Medulla oblongata (tissue), 1 donor: ENCODE results near the gene KCNQ5.

Experiments
- DNase-seq: peaks from one replicate; pipeline ENCODE4 v3.0.0-alpha.2; 2015; ENCODE audit errors: extremely low spot score

KCNQ5 gene

GRCh38 chr6:72742001-72742673 is 120.3 kb downstream of the KCNQ5 start:
- no peak for DNase-seq

DNA sequence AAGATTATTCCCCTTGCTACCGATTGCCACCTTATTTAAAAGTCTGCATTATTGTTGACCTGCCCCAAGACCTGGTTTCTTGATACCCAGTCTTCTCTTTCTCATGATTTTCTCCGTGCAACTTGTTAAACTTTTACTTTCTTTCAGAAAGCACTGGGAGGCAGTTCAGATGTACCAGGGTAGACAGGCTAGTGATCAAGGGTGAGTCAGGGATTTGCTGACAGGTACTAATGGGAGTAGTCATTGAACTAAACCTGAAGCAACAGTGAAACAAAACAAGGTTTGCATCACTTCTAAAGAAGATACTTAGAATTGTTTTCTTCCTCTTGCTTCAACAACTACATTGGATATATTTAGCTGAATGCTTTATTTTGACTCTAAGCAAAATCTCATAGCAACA is 124.4 kb downstream of the KCNQ5 start:
- DNase-seq, result no peak

DNA sequence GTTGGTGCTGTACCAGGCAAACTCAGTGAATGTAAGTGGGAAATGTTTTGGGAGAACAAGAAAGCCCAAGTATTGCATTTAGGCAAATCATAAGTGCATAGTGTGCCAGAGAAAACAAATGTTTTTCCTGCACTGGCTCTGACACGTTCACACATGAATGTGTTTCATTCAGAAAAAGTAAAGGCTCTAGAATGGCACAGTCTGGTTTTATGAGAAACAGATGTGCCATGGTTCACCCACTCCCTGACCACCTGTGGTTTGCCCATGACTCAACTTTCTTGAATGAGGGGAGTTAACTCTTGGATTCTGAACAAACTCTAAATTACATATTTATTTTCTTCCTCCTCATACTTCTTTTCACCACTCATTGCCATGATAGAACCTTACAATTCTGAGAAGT is 126.9 kb downstream of the KCNQ5 start:
- no peak for DNase-seq

DNA sequence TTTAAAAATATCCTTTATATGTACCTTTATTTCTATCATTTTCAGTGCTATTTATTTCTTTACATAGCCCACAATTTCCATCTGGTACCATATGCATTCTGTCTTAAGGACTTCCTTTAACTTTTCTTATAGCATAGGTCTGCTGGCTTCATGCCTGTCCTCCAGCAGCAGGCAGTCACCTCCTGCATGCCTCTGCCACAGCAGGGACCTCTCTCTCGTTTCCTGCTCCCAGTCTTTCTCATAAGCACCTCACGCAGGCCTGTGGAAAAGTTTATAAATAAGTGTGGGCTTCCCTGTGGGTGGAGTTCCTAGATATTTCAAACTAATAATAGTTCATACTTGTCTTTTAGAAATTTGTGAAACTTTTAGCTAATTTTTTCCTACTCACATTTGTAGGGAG is 133.9 kb downstream of the KCNQ5 start:
- no peak for DNase-seq

GRCh38 chr6:72757048-72757447 is 135.2 kb downstream of the KCNQ5 start:
- DNase-seq, result no peak

DNA sequence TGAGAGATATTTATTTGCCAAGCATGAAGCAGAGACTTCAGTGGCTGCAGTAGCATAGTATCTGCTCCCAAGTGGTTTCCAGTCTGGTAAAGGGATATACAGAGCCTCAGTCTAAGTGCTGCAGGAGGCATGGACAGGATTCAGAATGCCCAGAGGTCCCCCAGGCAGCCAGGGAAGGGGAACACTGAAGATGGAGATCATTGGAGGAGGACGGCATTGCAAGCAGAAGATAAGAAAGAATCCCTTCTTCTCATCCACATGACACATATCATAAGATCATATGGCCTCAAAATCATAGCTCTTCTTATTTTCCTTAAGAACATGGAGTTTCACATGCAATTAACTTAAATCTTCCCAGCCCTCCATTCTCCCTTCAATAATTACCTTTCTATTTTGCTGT is 136.1 kb downstream of the KCNQ5 start:
- DNase-seq, result no peak

DNA sequence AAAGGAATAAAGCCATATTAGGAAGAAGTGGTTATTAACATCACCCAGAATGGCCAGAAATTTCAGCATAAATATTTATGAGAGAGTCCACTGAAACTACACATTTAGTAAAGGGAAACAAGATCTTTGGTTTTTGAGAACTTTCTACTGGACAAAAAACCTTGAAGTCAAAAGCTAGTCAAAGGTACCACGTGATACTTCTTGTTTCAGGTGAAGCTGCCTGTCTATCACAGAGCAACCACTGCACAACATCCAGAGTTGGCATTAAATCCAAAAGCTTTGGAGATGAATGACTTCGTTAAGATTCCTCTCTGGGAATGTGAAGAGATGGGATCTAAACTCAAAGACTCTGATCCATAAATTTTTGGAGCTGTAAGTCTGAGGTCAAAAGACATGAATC is 137.0 kb downstream of the KCNQ5 start:
- DNase-seq, result no peak

DNA sequence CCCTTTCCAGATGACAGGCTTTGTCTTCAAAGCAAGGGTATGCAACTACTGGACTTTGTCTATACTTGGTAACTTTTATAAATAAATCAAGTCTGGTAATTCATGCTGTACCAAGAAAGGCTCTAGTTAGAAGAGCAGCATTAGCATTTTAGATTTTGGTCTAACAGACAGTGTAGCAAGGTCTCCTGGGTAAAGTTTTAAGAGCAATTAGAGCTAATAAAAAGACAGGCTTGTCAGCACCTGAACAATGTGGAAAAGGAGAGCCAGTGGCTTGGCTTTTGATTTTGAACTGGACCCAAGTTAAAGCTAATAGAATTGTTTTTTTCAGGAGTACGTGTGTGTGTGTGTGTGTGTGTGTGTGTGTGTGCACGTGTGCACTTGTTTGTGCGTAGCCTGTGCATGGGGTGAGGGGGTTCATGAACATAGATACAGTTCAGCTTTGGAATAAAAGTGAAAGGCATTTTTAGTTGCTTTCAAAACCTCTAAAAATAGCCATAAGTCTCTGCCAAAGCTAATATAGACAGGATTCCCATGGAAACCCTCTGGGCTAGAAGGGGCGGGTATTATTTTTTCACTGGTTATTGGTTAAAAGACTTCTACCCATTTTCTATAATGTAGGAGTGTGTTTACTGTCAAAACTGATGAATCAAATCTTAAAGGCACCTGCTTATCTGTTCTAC is 138.4 kb downstream of the KCNQ5 start:
- no peak for DNase-seq

DNA sequence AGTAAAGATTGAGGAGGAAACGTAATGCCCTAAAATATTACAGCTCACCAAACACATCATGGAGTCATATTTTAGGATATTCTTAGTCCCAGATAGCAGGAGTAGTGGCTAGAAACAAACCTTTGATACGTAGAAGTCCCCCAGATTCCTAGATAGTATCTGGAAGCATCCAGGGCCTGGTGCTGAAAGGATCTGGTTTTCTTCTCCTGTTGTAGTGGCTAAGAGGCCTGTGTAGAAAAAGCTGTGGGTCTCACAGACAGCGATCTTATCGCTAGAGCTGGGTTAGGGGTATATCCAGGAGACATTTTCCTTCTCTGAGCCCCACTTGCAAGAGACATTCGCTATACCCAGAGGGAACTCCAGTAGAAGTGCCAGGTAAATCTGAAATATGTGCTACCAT is 139.9 kb downstream of the KCNQ5 start:
- no peak for DNase-seq

- DNase-seq, result no peak
Observed at GRCh38 chr6:72769459-72770125, 147.7 kb downstream of the KCNQ5 start.

DNA sequence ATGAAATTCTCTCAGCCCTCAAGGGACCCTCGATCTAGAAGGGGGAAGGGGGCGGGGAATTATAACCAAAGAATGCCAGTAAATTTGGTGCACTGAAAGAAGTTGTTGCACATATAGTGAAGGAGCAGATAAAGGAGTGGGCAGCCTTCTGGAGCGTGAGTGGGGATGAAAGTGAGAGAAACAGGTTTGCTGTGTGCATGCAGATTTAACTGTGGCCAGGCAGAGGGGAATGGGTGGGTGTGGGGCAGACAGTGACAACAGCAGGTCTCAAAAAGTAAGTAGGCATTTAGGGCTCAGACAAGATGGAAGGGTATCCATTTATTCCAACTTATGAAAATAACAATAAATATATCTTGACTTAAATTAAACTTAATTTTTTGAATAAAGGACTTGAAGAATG is 149.1 kb downstream of the KCNQ5 start:
- DNase-seq, result no peak

GRCh38 chr6:72776456-72776855 is 154.6 kb downstream of the KCNQ5 start:
- no peak for DNase-seq

DNA sequence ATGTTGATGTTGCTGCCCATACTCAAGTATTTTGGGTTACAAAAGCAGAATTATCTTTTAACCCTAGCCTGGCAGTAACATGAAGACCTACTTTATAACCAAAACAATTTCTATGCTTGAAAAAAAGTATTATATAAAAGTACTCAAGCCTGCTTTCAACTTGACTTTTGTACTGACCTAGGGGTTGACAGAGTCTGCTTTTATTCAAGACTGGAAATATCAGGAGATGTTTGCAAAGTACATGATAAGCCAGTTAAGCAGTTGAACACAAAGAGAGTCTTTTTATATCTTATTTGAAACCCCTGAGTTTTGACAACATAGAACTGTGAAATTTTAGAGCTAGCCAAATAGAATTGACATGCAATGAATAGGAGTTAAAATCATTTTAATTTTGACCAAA is 159.8 kb downstream of the KCNQ5 start:
- DNase-seq, result no peak

DNA sequence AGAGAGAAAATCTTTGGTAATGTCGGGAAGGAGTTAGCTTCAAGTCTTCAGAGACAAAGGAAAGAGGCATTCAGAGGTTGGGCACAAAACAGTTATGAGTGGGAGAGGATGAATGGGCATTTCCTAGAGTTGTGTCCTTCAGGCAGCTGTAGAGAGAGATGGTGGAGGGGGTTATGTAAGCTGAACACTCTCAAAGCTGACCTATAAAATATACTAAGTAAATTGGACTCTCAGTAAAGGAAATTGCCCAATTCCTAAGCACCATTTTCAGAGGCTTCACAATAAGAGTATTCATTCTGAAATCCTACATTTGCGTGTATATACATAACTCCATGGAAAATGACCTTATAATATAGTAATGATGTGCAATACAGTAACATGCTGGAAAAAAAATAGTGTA is 161.2 kb downstream of the KCNQ5 start:
- DNase-seq, result no peak

GRCh38 chr6:72783666-72784065 is 161.8 kb downstream of the KCNQ5 start:
- DNase-seq, result no peak

- no peak for DNase-seq
Observed at GRCh38 chr6:72784071-72784470, 162.2 kb downstream of the KCNQ5 start.

- DNase-seq, result no peak
Observed at GRCh38 chr6:72784581-72784980, 162.7 kb downstream of the KCNQ5 start.

DNA sequence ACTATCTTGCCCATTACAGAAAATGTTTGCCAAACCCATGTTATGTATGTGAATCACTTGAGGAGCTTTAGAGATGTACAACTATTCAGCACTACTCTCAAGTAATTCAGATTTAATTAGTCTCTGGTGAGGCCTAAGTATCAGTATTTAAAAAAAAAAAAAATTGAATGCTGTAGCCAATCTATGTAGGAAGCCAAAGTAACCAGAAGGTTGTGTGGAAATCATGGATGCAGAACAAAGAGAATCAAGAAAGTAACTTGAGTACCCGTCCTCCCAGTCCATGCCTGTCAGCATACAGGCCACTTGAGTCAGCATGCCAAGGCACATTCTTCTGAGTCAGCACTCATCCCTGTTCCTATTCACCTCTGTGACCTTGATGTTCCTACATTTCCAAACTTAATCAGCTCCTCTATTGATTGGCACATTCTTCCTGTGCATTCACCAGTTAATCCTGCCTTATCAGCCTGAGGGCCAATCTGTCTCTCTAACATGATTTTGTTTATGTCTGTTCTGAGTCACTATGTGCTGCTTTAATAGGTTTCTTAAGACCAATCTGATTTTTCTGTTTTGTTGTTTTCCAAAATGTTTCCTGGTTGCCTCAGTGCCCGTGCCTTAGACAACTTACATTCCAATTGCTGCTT is 165.6 kb downstream of the KCNQ5 start:
- no peak for DNase-seq

DNA sequence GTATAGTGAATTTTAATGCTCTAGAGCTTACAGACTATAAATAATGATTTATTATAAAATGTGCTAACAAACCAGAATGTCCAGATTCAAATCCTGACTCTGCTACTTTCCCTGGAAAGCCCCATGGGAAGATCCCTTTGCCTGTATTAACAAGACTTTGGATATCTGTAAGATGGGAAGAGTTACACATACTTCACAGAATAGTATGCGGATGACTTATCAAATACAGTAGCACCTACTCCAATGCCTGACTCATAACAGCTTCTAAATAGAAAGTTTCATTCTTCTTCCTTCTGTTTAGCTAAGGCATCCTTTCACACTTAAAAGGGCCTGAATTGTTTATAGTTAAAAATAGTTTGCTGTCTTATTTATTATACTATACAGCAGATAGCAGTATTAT is 166.3 kb downstream of the KCNQ5 start:
- DNase-seq, result no peak

GRCh38 chr6:72789145-72789544 is 167.3 kb downstream of the KCNQ5 start:
- no peak for DNase-seq

- no peak for DNase-seq
Observed at GRCh38 chr6:72792692-72793091, 170.8 kb downstream of the KCNQ5 start.

DNA sequence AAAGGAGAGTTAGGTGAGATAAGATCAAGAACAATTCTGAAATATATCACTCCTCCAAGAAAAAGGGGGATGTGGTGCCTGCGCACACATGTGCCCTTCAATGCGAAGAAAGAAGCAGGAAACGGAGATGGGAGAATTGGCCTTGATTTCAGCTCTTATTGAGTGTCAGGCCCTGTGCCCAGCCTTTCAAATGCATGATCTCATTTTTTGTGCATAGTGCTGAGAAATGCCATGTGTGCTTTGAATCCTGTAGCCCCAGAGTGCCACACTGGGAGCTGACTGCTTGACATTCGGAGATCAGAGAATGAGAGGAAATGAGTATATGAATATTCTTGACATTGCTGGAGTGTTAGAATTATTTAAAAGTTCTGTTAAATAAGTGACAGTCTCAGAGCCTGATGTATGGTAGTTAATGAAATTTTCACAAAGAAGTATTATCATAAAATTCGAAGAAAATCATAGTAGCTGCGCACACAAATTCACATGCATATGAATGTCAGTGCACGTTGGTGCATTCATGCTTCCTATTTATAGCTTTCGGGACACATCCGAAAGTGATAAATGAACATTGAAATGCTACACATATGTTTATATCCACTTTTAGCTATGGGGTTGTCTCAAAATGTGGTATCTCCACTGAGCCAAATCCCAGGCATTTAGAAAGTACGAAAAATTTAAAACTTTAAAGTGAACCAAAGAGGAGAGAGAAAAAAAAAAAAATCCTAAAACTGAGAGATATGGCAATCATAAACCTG is 172.0 kb downstream of the KCNQ5 start:
- no peak for DNase-seq
